Ishikawa (cell line): Measurements from ENCODE around the gene IGDCC3.

Source experiments
- CEBPB ChIP-seq: IDR thresholded peaks from 2 replicates; pipeline ENCODE4 v1.6.1; 2012
- CREB1 ChIP-seq: IDR thresholded peaks from 2 replicates; pipeline ENCODE4 v1.6.1; 2012; ENCODE audit warnings: low read depth
- EGR1 ChIP-seq: IDR thresholded peaks from 2 replicates; pipeline ENCODE4 v1.6.1; 2012
- EP300 ChIP-seq: IDR thresholded peaks from 2 replicates; pipeline ENCODE4 v1.6.1; 2012; ENCODE audit warnings: borderline replicate concordance
- FOXM1 ChIP-seq: IDR thresholded peaks from 2 replicates; pipeline ENCODE4 v1.6.1; 2012; ENCODE audit warnings: low read depth, borderline replicate concordance
- NFIC ChIP-seq: IDR thresholded peaks from 2 replicates; pipeline ENCODE4 v1.6.1; 2012
- RAD21 ChIP-seq: IDR thresholded peaks from 2 replicates; pipeline ENCODE4 v1.6.1; 2012; ENCODE audit warnings: low read depth
- REST ChIP-seq: IDR thresholded peaks from 2 replicates; pipeline ENCODE4 v1.6.1; 2012; ENCODE audit warnings: low read depth, mild to moderate bottlenecking
- TAF1 ChIP-seq: IDR thresholded peaks from 2 replicates; pipeline ENCODE4 v1.6.1; 2012; ENCODE audit warnings: low read depth, mild to moderate bottlenecking
- TCF12 ChIP-seq: IDR thresholded peaks from 2 replicates; pipeline ENCODE4 v1.6.1; 2012; ENCODE audit warnings: low read depth
- TEAD4 ChIP-seq: IDR thresholded peaks from 2 replicates; pipeline ENCODE4 v1.6.1; 2012
- YY1 ChIP-seq: IDR thresholded peaks from 2 replicates; pipeline ENCODE4 v1.6.1; 2012; ENCODE audit warnings: low read depth
- ZBTB7A ChIP-seq: IDR thresholded peaks from 2 replicates; pipeline ENCODE4 v1.6.1; 2012; ENCODE audit warnings: low read depth
- TF ChIP-seq, protein P1 (sequence below): IDR thresholded peaks from 2 replicates; pipeline ENCODE4 v1.6.1; 2012
- TF ChIP-seq, protein P2 (sequence below): IDR thresholded peaks from 2 replicates; pipeline ENCODE4 v1.6.1; 2012

IGDCC3 gene

DNA sequence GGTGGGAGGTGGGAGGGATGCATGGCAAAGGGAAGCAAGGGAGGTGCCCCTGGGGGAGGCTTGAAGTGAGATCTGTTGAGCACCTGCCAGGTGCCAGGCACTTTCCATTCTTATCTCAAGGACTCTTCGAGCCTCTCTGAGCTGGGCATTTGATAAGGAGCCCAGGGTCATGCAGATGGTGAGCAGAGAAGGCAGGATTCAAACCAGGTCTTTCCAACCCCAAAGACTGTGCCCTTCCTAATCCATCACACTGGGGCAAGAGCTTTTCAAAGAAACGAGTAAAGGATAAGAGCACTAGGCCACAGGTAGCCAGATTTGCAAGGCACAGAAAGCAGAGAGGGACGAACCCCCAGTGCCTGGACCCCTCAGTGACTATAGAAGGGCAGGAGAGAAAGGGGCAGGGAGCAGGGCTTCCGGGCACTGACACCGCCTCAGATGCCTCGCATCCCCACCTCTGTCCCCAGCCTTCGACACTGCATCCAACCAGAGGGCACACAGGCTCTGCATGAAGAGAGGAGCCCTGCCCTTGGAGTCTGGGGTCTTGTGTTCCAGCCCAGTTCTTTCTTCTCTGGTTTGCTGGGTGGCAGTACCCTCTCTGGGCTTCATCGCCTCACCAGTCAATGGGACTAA, 23.9 kb upstream of the IGDCC3 start:
- TF ChIP-seq, protein P1, sequence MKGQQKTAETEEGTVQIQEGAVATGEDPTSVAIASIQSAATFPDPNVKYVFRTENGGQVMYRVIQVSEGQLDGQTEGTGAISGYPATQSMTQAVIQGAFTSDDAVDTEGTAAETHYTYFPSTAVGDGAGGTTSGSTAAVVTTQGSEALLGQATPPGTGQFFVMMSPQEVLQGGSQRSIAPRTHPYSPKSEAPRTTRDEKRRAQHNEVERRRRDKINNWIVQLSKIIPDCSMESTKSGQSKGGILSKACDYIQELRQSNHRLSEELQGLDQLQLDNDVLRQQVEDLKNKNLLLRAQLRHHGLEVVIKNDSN: no peak
- TF ChIP-seq EGR1: no peak
- TF ChIP-seq YY1: no peak
- no peak for TF ChIP-seq EP300
- no peak for TF ChIP-seq FOXM1
- no peak for TF ChIP-seq CREB1
- no peak for TF ChIP-seq REST
- no peak for TF ChIP-seq RAD21
- TF ChIP-seq CEBPB: no peak
- no peak for TF ChIP-seq TEAD4
- TF ChIP-seq TCF12: no peak
- TF ChIP-seq ZBTB7A: no peak
- no peak for TF ChIP-seq TAF1

GRCh38 chr15:65400760-65401610, 23.2 kb upstream of the IGDCC3 start:
- TF ChIP-seq TCF12 (no peak), CREB1 (no peak), REST (peak; percentile 60; the same call in 1 of the 2 replicates), TEAD4 (0 out of 2 replicates have a peak, but pooled peaks have one; percentile 17), YY1 (no peak), EGR1 (no peak), EP300 (no peak), TAF1 (no peak), CEBPB (no peak), RAD21 (peak; percentile 90), NFIC (peak; percentile 34), FOXM1 (no peak), ZBTB7A (0 out of 2 replicates have a peak, but pooled peaks have one; percentile 26)
- TF ChIP-seq, protein P2, sequence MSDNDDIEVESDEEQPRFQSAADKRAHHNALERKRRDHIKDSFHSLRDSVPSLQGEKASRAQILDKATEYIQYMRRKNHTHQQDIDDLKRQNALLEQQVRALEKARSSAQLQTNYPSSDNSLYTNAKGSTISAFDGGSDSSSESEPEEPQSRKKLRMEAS: 0 out of 2 replicates have a peak, but pooled peaks have one; percentile 17
- TF ChIP-seq, protein P1: no peak

GRCh38 chr15:65399997-65400396, 22.2 kb upstream of the IGDCC3 start:
- TF ChIP-seq FOXM1: no peak
- no peak for TF ChIP-seq EP300
- TF ChIP-seq YY1: no peak
- TF ChIP-seq TAF1: no peak
- no peak for TF ChIP-seq TCF12

- TF ChIP-seq YY1 (no peak), TAF1 (no peak)
Measured at GRCh38 chr15:65399001-65399706, 21.4 kb upstream of the IGDCC3 start.

GRCh38 chr15:65396965-65397317, 19.1 kb upstream of the IGDCC3 start:
- TF ChIP-seq RAD21: no peak
- TF ChIP-seq, protein P2: no peak
- TF ChIP-seq, protein P1: no peak
- no peak for TF ChIP-seq FOXM1
- no peak for TF ChIP-seq REST
- no peak for TF ChIP-seq YY1
- TF ChIP-seq TAF1: no peak
- no peak for TF ChIP-seq ZBTB7A
- TF ChIP-seq TCF12: no peak
- no peak for TF ChIP-seq EGR1
- no peak for TF ChIP-seq TEAD4
- TF ChIP-seq NFIC: no peak
- no peak for TF ChIP-seq EP300
- no peak for TF ChIP-seq CREB1
